HG03558 (cell line): ENCODE results near the gene BCL10.
"Not testable (repeated sequence)": the region's sequence is repeated elsewhere in the genome, so short reads cannot be mapped to it uniquely, and the experiment has no call there.

Source experiments
- ATAC-seq: cut with Tn5 transposase; IDR thresholded peaks from one replicate; pipeline ENCODE4 v1.9.1; 2021; ENCODE audit warnings: moderate number of reproducible peaks; ENCODE audit not compliant: unreplicated experiment; ENCODE audit errors: extremely low read depth

BCL10 gene

DNA sequence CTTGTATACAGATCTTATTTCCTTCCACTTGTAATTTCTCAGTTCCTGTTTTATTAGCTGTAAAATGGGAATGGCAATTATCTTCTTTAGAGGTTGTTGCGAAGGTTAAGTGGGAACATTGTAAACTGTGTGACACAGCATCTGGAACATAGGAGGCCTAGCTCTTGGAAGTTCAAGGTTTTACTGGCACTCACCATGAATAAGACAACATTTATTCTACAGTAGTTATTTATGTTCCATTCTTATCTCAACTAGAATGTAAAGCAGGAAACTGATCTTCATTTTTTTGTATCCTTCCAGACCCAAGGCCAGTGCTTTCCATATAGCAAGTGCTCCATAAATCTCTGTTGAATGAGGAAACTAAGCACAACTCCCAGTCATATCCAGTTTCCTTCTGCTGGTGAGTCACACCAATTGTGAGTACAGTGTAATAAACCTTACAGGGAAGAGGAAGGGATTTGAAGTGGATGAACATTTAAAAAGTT lies 1.4 kb downstream of the BCL10 start:
- ATAC-seq = no peak

DNA sequence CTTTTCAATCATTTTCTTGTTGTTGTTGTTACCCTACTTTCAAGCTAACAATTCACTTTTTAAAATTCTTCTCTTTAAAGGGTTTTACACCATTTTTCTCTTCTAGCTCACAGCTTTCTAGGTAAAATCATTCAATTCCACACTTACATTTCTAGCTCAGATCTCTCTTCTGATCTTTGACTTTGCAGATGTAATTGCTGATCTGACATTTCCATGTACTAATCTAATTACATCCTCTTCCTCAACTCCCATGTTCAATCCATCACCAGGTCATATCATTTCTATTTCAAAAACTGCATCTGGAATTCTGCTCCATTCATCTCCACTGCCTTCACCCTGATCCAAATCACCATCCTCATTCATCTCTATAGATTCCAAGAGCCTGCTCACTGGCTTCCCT lies 3.0 kb downstream of the BCL10 start:
- no peak for ATAC-seq

DNA sequence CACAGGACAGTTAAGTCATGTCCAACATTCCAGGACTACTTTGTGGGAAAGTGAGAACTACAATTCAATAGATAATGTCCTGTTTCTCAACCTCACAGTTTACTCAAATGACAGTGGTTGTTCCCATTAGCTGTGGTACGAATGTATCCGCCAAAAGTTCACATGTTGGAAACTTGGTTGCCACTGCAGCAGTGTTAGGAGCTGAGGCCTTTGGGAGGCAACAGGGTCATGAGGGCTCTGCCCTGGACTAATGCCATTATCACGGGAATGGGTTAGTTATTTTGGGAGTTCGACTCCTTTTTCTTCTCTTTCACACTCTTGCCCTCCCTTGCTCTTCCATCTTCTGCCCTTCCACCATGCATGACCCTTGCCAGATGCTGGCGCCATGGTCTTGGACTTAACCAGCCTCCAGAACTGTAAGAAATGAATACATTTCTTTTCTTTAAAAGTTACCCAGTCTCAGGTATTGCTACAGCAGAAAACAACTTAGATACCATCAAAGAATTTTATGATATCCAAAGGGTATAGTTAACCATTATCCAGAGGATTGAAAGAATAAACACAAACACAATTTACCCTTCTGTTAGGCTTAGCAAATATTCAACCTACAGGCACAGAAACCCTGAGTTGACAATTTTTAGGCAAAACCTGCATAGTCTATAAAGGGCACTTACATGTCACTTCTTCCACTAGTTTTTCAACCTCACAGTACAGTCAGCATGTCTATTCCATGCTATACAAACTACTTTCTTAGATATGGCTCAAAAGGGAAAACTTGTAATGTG lies 7.4 kb downstream of the BCL10 start:
- no peak for ATAC-seq

DNA sequence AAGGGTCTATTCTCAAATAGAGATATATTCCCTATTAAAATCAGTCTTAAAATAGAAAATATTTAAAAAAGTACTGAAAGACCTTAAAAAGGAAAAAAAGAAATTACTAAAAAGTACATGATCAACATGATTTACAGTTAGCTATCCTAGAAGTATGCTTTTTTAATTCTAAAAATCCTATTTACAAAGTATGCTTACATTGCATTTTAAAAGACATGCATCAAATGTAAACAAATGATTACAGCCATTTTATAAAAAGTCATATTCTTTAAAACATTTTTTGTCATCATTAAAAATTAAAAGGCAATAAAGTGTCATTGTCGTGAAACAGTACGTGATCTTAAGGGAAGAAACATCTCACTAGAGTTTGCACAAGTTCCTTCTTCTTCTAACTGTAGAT lies 9.1 kb downstream of the BCL10 start:
- ATAC-seq = no peak

DNA sequence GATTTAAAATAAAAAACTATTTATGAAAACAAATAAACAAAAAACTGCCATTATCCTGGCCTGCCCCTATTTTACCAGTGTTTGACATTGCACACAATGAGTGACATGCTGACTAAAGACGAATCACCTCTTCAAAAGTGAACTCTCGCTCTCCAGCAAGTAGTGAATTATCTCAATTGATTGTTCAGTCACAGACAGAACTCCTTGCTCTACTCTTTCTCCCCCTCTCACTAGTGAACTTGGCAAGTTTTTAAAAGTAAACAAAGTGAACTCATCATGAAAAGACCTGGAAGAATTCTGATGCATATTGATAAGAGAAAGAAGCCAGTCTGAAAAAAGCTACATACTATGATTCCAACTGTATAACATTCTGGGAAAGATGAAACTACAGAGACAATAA lies 12.3 kb downstream of the BCL10 start:
- ATAC-seq = no peak

DNA sequence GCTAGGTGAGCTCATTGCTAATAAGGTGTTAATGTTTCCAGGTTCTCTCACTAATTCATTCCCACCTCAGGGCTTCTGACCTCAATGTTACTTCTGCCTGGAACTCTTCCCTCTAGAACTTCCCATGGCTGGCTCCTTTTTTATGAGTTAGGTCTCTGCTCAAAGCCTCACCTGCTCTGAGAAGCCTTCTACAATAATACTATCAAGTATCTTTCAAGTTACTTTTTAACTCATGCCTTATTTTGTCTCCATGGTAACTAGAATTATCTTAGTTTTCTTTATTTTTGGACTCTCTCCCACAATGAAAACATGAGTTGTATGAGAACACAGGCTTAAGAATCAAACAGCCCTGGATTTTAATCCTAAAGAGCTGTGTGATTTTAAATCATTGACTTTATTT lies 13.4 kb downstream of the BCL10 start:
- no peak for ATAC-seq

DNA sequence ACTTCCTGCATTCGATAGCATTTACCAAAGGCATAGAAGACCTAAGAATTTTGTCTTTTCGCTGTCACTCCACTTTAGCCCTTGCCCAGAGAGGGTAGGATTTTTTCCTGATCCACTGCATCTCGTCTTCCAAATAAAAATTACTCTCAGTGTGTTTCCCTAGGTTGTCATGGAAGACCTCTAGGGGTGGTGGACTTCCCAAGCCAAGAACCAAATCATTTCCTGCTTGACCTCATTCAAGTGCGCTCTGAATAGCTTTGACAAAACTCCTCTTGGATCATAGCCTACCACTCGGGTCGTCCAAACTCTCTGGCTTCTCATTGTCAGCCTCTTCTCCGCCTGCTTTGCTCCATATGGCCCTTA lies 16.5 kb downstream of the BCL10 start:
- ATAC-seq = no peak

DNA sequence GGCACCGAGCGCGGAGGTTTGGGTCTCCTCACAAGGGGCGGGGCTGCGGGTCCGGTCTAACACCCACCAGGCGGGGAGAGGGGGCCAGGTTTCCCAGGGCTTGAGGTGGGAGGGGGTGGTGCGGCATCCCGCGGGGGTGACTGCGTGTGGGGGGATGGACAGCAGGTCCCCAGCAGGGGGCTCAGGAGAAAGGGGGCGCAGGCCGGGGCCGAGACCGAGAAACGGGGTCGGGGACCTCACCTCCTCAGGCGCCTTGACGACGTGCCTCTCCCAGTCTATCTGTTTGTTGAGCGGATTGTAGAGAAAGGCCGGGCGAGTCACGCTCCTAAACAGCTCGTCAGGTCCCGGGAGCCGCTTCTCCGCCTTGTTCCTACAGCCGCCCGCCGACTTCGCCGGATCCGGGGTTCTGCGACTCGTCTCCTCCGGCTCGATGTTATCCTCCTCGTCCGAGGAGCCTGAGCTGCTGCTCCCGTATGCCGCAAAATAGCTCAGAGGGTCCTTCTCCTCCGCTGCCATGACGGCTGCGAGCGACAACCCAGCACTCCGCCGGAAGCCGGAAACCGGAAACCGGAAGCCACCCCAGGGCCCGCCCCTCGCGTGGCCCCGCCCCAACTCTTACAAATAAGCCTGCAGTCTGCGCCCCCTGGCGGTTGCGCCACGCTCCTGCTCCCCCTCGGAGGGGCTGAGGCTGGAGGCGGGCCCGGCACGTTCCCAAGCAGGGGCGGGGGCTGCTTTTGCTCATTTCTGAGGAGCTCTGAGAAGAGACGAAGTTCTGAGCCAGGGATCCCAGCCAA lies 17.1 kb downstream of the BCL10 start, which contains the start of gene C1orf52:
Gene C1orf52 (minus strand): TSS at position 545 of the 794 bp plus-strand sequence. CDS start 29 bp downstream, at position 516.
- ATAC-seq = peak; percentile 97

DNA sequence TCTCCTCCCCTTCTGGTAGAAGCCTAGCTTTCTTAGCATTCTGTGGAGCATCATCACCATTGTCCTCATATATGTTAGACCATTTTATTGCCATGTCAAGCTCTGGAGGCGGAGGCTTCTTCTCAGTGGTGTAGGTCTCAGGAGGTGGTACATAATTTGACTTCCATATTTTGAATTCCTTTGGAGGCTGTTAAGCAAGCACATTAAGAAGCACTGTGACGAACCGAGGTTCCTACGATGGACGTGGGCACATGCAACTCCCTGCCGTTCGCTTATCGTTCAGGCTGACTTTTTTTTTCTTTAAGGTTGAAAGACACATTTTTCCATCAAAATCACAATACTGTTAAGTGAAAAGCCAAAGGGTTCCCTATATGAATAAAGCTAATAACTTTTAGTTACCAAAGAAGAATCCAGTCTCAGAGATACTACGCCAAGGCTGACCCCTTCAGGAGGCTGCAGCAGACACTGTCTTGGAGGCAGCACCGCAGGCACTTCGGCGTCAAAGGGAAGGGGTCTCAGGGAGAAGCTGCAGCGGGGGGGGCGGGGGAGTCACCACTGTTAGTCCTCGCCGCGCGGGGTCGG lies 17.8 kb downstream of the BCL10 start:
- ATAC-seq = no peak

DNA sequence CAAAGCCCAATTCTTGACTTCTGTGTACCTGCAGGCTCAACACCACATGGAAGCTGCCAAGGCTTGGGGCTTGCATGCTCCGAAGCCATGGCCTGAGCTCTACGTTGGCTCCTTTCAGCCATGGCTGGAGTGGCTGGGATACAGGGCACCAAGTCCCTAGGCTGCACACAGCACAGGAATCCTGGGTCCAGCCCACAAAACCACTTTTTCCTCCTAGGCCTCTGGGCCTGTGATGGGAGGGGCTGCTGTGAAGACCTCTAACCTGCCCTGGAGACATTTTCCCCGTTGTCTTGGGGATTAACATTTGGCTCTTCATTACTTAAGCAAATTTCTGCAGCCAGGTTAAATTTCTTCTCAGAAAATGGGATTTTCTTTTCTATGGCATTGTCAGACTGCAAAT lies 27.4 kb downstream of the BCL10 start:
- not testable (repeated sequence) for ATAC-seq

DNA sequence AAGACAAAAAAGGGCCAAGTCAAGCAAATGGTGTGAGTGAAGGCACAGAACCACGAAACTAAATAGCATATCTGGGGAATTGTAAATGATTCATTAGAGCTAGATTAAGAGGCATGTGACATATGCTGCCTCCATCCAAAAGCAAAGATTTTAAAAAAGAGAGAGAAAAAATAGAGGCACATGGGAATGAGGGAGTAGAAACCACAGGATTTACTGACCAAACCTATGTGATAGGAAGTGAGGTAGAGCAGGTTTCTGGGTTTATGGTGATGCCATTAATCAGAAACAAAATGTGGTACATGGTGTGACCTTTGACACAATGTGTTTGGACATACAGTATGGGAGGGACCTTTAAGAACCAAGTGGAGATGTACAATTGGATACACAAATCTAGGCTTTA lies 30.5 kb downstream of the BCL10 start:
- ATAC-seq = no peak

DNA sequence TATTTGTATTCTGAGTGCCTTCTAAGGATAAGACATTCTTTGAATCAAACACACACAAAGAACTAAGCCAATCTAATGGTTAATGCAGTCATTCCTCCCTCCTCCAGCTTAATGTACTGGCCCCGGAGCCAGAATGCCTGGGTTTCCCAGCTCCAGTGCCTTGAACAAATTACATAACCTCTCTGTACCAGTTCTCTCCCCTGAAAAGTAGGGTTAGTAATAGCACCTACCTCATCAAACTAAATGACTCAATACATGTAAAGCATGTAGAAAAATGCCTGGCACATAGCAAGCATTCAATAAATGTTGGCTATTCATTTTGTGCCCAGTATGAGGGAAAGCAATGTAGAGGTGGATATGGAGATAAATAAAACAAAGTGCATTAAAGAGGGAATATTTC lies 31.0 kb downstream of the BCL10 start:
- ATAC-seq = no peak

DNA sequence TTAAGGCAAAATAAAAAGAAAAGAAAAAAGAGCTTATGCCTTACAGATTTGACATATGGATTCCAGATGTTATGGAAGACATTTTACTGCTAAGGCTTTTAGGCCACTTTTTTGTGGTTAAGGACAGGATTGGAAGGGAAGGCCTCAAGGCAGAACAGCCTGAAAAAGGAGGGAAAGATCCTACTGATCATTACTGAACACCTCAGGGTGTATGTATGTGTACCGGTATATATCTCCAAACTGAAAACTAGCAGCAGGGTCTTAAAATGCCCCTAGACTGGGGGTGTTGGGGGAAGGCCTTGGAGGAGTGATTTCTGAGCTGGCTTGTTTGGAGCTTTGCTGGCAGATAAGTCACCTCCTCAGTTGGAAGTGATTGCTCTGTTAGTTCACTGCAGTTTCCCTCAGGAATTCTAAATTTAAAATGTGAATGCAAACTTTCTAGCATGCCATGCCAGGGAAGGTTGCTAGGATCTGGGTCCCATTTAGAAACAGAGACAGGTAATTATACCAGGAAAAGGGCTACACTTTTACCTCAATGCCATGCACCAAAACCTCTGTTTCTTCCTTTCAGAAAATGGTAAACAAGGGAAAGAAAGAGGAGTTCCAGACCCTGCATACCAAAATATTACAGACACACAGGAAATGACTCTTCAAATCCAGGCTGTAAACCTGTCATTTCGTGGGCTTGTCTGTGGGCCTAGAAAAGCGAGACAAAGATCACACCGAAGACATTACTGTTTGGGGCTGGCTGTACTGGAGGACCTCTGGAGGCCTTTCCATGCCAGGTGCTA lies 32.0 kb downstream of the BCL10 start:
- no peak for ATAC-seq

DNA sequence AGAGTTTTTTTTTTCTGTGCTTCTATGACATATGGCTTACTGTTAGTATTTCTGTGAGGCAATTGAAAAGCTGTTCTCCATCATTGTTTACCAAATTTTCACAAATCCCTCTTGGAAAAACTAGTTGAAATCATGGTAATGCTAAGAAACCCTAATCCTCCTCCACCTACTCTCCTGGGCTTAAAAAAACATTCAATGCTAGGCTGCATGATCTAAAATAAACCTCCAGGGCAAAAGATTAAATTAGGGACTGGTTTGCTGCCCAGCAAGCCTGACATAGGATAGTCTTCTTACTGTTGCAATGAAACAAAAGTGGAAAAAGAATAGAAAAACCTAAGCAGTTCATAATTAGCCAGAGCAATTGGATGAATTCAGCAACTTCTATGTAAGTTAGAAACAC lies 33.1 kb downstream of the BCL10 start:
- ATAC-seq = no peak

DNA sequence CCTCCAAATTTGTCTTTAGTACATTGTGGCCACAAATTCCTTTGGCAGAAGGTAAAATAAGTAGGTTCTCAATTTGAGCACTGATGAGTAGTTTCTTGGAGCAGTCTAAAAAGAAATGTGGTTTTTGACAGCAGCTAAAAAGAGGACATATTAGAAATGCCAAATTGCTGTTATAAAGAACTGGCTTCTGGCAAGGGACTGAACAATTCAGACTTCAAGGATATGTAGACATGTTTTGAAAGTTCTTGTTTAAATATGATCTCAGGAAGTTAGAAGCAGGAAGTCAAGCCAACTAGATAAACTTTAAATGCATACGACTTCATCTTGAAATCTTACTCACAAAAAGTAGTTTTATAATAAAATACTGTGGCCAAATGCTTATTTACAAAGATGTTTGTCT lies 35.8 kb downstream of the BCL10 start:
- no peak for ATAC-seq

DNA sequence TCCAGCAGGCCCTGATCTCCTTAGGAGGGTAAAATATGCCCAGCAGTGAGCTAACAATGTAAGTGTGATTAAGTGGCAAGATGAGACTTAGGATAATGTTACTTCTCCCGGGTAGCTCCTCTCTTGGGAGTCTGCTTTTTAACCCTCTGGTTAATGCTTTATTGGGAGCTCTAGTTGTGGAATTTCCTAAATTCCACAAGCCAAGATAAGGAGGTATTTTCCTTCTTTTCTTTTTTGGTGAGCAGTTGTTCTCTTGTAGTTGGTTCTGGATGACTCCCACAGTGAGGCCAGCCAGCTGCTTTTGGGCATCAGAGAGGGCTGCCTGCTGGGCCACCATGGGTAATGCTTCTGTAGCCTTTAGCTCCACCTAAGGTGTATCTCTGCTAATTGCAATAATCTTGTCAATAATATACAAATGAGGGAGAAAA lies 36.2 kb downstream of the BCL10 start:
- no peak for ATAC-seq

DNA sequence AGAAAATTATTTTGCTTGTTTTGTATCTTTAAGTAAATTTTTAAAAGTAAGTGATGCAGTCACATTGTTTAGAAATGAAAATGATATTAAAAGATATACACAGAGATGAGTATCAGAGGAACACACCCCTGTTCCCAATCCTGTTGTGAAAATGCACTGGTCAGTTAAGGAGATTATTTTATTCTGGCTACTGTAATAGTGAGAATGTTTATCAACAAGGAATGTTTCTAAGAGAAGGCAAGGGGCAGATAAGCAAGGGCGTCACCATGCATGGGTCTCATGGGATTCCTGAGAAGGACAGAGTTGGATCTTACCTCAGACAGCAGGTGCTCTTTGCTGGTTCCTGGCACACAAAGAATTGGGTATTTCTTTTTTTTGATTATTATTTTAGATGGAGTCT lies 38.8 kb downstream of the BCL10 start:
- ATAC-seq = no peak

DNA sequence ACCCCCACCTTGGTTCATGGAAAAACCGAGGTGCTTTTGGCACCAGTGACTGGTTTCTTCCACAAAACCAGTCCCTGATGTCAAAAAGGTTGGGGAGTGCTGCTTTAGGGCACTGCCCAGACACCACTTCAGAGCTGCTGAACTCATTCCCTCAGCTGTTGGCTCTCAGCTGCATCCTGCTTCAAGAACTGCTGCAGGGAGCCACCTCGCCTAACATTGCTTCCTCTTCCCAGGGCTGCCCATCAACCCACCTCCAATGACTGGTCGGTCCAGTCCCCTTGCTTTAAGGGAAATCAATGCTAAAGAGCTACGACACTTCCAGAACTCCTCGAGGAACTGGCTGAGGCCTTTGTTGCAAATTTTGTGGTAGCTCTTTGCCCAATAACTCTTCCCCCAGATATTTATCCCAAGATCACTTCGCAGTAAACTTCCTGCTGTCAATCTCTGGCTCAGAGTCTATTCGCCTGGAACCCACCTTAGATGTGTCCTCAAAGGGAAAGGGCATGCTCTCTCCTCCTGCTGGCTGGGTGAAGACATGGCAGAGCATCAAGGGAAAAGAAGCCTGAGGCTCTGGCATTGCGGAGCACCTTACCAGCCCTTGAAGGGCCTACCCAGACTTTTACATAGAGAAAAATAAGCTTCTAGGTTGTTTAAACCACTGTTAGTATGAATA lies 46.0 kb downstream of the BCL10 start:
- no peak for ATAC-seq

DNA sequence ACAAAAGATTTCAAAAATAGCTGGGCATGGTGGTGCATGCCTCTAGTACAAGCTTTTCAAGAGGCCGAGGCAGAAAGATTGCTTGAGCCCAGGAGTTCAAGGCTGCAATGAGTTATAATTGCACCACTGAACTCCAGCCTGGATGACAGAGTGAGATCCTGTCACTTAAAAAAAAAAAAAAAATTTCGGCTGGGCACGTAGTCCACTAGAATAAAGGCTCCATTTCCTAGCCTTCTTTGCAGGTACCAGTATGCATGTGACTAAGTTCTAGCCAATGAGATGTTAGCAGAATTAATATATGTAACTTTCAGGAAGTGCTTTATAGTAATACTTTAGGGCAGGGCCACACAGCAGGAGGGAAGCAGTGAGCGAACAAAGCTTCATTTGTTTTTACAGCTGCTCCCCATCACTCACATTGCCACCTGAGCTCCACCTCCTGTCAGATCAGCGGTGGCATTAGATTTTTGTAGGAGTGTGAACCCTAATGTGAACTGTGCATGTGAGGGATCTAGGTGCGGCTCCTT lies 46.8 kb downstream of the BCL10 start:
- no peak for ATAC-seq

DNA sequence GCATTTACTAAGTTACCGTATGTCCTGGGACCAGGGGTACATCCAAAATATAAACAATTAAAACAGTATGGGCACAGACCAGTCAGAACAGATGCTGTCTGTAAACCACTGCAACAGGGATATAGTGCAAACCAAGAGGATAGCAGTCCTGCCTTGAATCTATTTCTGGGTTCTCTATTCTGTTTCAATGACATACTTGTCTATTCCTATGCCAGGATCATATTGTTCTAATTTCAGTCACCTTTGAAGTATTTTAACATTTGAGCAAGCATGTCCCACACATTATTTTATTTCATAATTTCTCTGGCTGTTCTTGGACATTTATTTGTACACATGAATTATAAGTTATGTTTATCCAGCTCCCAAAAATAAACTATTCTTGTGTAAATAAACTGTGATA lies 47.5 kb downstream of the BCL10 start:
- no peak for ATAC-seq
